OCI-M2 (cell line): Measurements from ENCODE around the gene FRMD1.

Source experiments
- DNase-seq: peaks from one replicate; lab custom pipeline; 2025; ENCODE audit not compliant: unreplicated experiment; lab: John Stamatoyannopoulos, UW

FRMD1 gene

DNA sequence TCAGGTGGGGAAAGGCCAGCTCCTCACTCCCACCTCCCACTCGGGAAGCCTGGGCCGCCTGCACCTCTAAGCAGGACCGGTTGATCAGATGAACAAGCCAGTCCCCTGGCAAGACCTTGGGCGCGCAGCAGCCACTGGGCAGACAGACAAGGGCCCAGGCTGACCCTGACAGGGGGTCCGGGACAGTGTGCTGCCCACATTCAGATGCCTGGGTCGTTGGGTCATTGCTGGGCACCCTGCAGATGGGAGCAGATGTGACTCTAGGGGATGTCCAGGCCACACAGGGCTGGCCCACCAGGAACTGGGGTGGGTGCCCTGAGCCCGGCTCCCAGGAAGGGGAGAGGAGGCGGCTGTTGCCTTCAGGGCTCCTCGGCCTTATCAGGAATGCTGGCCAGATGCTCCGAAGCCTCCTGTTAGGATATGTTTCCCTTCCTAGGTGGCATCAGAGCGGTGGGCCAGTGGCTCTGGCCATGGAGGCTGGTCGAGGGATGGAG, 17.3 kb upstream of the FRMD1 start:
- DNase-seq: no peak

DNA sequence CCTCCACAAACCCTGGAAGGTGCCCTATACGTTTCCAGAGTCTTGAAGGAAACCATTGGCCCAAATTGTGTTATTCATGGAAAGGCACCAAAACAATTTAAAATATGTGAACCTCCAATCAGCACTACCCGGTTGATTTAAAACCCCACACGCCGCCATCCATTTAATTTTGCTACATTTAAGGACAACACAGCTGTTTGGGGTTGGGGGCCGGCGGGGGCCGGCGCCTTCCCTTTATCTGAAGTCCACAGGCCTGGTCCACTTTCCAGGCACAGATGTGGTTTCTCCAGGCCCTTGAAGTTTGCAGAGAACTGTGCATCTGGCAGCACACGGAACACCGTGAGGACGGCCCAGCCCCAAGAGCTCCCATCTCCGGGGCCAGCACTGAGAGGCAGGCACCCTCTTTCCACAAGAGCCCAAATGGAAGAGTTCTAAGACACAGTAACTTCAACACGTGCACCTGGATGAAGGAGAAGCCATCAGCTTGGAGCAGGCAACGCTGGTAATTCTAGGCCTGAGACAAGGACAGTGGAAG, 16.8 kb upstream of the FRMD1 start:
- DNase-seq: no peak

DNA sequence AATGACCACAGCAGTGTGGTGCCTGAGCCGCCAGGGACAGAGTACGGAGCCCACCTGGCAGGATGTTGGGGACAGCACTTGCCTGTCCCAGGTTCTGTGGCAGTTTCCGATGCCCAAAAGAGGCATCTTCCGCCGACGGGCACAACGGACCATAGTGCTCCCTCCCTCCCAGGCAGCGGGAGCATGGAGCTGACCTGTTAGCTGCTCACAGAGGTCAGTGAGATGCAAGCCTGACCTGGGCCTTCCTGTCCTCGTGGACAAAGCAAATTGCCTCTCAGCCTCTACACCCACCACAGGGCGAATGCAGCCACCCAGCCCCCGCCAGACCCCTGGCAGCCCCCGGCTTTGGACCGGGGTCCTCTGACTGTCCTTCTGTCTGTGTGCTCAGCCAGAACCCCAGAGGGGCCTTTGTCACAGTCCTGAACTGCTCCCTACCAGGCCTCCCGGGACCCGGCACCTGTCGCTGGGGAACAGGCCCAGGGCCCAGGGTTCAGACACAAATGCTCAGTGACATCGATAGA, 16.2 kb upstream of the FRMD1 start:
- no peak for DNase-seq

DNA sequence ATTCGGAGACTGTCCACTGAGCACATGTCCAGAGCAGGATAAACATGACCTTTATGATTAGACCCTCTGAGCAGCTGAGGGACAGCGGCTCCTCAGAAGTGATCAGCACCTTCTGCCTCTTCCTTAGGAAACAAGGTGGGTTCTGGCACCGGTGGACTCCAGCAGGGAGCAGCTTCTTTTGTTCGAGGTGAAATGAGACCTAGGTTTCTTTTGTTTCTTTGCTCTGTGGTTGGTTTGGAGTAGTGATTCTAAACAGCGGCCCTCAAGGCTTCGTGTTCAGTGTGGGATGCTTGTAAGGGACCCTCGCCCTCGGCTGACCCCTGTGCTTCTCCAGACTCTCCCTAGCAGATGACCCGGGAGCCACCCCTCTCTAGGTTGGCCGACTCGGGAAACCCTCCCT, 14.6 kb upstream of the FRMD1 start:
- no peak for DNase-seq

DNA sequence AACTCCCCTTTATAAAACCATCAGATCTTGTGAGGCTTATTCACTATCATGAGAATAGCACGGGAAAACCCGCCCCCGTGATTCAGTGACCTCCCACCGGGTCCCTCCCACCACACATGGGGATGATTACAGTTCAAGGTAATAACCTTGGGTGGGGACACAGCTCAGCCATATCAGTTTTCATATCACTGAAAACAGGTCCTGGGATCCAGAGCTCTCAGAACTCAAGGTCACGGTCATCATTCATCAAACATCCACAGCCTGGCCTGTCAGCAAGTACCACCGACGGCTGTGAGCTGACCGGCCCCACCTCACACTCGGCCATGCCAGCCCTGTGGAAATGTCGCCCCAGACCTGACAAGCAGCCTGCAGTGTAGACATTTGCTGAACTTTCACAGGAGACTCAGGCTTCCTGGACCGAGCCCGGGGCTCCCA, 14.1 kb upstream of the FRMD1 start:
- no peak for DNase-seq

DNA sequence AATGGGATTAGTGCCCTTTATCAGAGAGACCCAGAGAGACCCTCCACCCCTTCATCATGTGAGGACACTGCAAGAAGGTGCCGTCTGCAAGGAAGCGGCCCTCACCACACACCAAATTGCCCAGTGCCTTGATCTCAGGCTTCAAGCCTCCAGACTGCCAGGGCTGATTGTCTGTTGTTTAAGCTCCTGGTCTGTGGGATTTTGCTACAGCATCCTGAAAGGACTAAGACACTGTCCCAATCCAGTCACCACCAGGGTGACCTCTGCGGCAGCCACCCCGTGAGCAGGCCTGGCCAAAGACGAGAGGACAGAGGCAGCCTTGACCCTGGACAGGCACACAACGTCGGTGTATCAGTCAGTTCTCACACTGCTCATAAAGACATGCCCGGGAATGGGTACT, 13.5 kb upstream of the FRMD1 start:
- no peak for DNase-seq

DNA sequence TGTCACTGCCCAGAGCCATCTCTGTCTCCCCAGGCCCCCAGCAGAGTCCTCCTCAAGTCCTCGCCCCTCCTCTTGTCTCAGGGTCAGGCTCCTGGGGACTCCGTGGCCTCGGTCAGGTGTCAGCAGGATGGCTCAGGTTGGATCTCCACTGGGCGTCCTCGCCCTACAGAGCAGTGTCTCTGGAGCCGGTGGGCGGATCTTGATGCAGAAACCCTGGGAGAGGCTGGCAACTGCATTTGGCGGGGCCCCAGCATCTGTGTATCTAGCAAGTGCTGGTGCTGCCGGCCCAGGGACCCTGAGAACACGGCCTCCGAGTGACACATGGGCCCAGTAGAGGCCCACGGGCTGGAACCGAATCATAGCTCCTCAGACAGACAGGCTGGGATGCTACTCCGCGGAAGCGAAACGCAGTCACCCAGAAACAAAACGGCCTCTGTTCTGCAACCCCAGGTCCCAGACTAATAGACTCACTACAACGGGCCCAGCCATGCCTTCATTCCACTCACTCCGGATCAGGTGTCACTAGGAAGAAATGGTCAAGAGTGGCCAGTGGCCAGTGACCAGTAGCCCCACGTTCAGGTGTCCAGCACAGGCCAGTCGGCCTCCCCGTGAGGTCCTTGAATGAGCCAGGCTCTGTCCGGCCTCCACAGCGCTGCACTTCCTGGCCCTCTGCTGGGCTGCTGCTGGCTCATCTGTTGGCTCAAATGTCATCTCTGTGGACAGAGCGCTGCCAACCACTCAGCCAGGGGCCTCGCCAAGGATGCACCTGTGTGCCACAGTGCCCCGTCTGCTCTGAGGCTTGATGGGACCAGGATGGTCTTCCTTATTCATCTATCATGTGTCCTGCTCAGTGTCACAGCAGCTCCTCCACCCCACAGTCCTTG, 12.6 kb upstream of the FRMD1 start:
- no peak for DNase-seq

DNA sequence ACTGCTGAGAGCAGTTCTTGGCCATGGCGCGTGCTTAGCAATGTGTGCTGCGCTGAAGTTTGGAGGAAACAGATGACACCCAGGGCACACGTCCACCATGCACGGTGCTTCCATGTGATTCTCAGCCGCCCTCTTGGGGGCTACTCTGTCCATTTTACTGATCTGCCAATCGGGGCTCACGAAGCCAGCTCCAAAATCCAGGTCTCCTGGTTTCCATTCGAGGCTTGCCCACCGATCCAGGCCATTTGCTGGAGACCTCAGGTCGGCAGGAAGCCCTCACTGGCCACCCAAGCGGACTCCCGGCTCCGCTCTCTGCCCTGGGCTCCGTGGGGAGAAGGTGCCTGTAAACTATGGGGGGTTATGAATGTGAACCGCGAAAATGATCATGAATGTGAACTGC, 11.7 kb upstream of the FRMD1 start:
- DNase-seq: no peak

DNA sequence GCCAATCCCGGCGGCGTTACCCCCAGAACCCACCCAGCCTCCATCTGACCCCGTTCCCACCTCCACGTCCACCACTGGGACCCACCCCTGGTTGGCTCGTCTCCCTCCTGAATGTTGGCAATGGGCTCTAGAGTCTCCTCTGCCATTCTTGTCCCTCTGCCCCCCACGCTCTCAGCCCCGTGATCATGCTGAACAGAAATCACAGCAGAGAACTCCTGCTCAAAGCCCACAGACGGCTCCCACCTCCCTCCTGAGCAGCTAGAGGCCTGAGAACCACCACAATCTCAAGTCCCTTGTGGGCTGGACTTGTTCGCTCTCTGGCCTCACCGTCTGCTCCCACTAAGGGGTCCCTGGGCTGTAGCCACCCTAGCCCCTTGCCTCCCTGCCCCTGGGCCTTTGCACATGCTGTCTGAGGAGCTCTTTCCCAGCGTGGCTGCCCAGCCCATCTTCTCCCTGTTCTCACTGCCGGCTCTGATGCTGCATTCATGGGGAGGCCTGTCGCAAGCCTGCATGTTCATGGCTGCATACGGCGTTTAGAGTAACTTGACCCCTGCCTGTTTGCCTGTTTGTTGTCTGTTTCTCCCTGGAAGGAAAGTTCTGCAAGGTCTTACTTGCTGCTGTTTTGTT, 11.2 kb upstream of the FRMD1 start:
- no peak for DNase-seq

DNA sequence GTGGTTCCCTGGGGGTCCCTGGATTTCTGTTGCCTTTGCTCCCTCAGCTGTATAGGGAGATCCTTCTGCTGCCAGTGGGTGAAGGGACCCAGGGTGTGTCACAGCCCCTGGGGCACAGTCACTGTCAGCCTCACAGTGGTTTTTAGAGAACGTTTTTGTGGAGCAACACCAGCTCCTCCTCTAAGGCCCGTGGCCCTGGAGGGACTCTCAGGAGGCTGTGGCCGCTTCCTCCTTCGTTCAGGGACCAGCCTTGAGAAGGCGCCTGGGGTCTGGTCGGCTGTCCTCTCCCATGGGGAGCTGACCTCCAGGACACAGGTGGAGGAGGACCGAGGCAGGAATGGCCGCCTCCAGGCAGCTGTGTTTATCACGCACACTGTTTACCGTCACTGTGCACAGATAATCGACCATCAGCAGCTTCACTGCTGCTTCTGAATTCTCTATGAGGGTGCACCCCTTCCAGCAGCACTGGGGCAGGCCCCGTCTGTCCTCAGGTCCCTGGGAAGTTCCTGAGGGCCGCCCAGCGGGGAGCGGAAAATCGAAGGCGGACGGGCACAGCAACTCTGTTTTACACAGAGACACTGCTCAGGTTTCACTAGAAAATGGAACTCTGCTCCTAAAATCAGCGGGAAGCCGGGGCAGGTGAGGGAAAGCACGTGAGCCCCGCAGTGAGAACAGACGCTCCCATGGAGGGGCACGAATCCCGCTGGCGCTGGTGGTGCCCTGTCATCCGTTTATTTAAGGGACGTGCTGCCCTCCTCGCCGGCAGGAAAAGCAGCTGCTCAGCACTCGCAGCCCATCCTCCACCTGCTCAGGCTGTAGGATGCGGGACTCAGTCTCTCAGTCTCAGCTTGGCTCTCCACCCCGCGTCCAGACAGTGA, 10.4 kb upstream of the FRMD1 start:
- no peak for DNase-seq

DNA sequence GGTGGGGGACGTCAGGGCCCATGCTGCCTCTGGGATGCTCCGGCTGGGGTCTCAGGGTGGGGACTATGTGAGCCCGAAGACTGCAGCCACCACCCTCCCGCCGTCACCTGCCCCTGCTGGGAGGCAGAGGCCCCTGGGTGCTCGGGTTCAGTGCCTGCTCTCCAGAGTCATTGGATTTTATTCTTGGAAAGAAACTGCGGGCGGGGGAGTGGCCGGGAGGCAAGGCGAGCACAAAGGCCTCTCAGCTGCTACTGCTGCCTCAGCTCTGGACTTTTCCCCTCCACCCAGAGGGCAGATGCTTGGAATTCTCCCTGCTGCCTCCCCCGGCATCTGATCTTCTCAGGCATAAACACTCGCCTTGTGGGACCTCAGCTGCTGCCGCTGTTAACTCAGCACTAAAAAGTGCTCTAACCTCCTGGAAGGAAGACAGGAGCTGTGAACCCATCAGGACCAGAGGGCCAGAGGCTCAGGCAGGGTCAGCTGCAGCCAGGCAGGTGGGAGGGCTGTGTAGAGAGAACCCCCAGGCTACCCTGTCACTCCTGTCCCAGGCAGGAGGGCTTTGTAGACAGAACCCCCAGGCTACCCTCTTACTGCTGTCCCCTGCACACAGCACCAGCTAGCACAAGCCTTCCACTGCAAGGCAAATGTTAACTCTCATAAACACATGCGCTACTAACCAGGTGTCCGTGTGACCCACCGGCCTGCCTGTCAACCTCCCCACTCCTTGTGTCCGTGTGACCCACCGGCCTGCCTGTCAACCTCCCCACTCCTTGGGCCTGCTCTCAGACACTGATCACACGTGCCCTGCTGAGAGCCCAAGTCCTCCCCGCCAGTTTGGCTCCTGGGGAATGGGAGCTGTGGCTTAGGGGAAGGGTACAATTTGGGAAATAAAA, 9.4 kb upstream of the FRMD1 start:
- DNase-seq: no peak

DNA sequence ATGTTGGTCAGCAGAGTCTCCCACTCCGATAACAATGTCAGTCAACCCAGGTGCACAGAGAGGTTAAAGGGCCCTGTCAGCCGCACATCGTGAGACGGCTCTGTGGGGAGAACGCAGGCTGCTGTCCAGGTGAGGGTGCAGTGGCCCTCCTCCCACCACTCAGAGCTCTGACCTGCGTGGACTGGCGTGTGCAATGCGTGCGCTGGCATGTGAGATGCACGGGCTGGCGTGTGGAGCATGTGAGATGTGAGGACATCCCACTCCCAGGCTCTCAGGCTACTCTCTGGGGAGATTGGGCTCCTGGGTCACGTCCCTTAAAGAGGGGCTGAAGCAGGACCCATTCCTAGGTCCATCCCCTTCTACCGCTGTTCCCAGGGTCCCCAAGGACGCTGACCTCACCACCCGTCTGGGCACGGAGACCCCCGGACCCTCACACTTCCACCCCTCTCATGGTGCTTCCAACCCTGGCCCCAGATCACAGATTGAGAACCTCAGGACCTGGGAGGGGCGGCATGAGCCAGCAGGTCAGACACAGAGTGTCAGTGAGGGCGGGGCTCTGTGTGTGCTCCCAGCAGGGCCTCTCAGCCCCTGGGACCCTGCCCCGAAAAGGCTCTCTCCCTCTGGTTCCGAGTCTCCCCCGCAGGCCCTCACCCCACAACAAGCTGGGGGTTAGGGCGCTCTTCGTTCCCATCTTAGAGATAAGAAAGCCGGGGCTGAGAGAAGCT, 8.6 kb upstream of the FRMD1 start:
- DNase-seq: no peak

DNA sequence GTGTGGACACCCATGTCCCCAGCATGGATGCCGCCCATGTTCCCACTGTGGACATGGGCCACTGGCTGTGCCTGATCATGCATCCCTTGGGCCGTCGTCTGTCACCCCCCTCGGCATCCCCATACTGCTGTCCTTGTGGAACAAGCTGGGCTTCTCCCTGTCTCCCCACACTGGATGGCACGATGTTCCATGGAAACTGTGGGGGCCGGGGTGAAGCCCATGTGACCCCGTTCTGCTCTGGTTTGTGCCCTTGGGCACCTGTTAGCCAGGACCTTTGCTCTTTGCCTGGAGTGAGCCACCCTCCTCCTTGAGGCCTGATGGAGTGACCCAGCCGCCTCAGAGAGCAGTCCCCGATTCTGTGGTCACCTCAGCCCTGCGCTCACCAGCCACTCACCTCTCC, 7.6 kb upstream of the FRMD1 start:
- DNase-seq: no peak

DNA sequence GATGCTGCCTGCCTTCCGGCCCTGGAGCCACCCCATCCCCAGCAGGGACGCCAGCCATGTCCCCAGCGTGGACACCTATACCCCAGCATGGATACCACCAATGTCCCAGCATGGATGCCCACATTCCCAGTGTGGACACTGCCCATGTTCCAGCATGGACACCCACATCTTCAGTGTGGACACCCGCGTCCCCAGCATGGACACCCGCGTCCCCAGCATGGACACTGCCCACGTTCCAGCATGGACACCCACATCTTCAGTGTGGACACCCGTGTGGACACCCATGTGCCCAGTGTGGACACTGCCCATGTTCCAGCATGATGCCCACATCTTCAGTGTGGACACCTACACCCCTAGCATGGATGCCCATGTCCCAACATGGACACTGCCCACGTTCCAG, 7.1 kb upstream of the FRMD1 start:
- no peak for DNase-seq

DNA sequence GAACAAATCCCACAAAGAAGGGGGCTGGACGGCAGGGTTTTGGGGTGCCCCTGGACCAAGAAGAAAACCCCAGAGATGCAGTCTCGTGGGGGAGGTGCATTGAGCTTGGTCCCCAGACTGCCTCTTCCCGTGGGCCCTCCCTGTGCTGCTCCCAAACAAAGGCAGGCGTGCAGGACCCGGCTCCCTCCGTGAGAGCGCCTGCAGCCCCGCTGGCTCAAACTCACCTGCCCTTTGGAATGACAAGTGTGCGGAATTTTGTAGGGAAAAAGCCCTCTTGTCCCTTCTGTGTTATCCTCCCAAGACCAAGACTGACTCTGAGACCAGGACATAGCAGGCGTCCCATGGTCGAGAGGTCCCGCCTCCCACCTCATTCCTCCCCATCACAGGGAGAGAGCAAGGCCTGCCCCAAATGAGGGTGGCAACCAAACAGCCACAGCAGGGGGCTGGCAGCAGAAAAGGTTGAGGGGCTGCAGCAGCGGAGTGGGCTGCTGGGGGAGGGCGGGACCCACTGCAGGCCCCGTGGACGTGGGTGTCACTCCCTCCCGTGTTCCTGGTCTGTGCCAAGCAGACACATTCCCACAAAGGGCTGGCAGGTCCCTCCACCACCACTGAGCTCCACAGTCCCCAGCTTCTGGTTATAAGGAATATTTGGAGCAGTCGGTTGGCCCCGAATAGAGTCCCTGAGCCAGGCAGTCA, 5.6 kb upstream of the FRMD1 start:
- DNase-seq: no peak

DNA sequence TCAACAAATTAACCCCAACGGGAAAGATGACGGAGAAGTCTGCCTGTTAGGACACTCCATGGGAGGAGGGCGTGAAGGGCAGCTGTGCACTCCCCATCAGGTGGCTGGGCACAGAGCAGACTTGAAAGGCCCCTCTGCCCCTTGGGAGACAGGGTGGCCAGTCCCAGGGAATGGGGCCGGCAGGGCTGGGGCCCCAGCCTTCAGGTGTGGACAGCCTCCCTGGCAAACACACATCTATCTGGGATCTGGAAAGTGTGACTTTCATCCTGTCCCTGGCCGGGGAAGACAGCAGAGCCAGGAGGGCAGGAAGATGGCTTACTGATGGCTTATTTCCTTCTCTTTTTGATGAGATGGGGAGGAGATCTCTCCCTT, 4.5 kb upstream of the FRMD1 start:
- no peak for DNase-seq

DNA sequence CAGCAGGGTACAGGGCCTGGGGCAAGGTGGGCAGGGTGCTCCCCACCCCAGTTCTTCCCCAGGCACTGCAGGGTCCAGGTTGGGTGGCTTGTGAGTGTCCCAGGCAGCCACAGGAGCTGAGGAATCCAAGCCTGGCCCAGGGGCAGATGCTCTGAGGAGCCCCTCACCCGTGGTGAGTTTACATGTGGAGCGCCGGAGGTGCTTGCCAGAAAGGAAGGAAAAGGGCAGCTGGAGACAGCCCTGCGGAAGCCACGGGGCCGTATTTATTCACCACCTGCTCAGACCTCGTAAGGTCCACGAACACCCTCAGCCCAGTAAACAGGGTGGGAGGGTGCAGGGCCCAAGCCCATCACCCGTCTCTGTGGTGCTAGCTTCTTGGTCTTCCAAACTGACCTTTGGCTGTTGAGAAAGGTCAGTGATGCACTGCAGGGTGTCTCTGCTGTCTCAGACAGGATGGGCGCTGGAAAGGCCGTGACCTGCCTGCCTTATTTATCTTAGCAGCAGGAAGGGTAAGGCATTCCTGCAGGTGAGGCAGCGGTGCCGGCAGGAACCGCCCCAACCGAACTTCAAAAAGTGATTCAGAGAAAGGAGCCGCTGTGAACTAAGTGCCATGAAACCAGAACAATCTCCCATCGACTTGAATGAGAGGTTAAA, 4.0 kb upstream of the FRMD1 start:
- no peak for DNase-seq

DNA sequence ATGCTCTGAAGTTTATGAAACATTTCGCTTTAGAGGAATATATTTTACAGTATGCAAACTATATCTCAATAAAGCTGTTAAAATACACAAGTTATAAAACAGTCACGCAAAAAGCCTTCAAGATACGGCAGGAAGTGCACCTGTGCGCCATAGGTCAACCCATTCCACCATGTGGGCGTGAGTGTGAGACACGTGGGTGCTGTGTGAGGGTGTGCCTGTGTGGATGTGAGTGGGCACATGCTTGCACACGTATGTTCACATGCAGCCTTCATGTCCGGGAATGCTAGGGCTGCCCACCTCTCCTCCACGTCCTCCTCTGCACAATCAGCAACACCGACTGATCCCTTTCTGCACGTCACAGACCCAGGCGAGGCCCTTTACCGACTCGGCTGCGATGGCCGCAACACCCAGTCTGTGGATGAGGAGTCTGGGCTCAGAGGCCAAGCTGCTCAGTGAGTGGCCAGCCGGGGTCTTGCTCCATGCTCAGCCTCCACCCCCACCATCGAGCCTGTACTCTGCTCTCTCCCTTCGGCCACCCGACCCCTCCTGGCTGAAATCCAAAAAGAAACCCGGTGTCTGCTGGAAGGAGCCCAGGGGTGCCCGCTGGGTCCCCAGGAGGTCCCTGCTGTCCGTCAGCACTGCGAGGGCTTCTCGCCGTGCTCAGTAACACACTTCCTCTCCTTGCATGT, 3.0 kb upstream of the FRMD1 start:
- DNase-seq: no peak
